Stimulated activated CD4-positive, alpha-beta T cell treated with anti-CD3 and anti-CD28 coated beads, Interleukin-4, amount 100 ng/mL, for 4 hours (primary cell): ENCODE measurements around the gene ABRACL.
"Not testable (repeated sequence)": the region's sequence is repeated elsewhere in the genome, so short reads cannot be mapped to it uniquely, and the experiment has no call there.

Experiments used
- DNase-seq, 2 experiments: peaks; one replicate each; pipeline ENCODE4 v3.0.0-alpha.2; 2020

The ABRACL gene

DNA sequence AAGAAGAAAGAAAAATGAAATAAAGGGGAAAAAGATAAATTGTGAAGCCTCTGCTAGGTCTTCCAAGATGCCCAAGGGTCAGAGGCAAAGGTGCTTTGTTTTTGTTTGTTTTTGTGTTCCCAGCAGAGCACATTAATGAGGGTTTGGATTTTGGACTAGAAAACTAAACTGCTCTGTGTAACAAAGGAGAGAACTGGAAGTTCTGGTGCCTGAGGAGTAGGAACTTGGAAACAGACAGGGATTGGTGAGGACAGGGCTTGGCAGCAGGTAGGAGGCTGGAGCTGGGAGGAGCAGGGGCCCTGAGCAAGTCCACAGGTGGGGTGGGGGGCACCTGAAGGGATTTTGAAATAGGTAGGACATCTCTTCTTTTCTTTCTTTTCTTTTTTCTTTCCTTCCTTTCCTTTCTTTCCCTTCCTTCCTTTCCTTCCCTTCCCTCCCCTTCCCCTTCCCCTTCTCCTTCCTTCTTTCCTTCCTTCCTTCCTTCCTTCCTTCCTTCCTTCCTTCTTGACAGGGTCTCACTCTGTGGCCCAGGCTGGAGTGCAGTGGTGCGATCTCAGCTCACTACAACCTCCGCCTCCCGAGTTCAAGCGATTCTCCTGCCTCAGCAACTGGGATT is 15.3 kb upstream of the ABRACL start:
- no peak for DNase-seq

DNA sequence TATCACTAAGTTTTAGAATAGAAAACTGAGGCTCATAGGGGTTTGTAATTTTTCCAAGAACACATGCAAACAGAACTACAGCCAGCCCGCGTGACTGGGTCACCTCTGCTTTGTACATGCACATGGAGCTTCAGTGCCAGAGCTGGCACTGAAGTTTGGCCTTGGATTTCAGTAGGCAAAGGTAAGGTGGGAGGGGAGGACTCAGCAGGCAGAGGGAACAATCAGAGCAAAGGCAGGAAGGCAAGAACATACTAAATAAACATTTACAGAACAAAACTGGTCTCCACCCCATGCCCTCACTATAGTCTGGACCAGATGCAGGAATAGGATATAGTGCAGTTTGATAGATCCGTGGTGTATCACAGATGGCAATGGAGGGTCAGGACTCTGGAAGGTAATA is 13.6 kb upstream of the ABRACL start:
- no peak for DNase-seq

DNA sequence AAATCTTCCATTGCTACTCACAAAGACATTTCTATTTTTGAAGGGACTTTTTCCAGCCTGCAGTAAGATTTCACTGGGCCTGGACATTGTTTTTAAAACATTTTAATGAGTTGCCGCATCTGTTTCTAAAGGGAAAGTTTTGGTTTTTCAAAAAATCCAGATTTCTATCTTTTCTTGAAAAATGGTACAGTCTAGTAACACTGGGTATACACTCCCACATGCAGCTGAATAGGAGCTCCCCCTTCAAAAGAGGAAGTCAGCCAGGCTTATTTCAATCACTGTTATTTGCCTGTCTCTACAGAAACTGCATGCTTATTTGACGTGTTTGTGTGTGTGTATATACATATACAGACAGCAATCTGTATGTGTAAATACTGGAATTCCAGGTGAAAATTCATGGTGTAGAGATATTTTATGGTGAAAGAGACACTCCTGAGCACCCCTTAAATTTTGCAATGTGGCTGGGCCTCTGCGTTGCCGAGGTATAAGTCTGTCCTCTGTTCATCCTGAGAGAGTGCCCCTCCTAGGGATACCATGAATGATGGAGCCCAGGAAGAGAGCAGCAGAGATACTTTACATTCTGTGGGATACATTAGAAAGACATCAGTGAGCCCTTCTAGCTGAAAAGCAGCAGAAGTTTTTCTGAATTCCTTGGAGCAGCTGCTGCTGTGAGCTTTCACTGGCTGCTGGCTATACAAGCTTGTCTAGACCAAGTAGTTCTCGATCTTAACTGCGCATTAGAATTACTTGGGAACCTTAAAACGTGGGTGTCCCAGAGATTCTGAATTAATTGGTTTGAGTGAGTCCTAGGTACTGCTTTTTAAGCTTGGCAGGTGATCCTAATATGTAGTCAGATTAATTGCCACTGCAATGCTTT is 12.0 kb upstream of the ABRACL start:
- DNase-seq = no peak

DNA sequence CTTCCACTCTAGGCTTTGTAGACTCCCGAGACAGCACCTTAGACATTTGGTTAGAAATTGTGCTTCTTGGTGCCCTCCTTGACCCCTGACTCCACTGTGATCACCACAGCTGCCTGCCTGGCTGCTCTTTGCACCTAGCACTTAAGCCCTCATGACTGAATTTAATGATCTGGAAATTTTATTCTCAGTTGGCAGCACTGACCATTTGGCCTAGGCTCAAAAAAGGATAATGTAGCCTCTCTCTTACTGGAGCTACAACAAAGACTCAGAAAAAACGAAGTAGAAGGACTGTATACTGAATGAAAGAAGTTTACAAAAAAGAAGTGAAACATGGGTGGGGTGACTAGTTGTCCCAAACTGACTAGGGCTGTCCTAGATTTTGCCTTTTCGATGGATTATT is 11.3 kb upstream of the ABRACL start:
- no peak for DNase-seq

DNA sequence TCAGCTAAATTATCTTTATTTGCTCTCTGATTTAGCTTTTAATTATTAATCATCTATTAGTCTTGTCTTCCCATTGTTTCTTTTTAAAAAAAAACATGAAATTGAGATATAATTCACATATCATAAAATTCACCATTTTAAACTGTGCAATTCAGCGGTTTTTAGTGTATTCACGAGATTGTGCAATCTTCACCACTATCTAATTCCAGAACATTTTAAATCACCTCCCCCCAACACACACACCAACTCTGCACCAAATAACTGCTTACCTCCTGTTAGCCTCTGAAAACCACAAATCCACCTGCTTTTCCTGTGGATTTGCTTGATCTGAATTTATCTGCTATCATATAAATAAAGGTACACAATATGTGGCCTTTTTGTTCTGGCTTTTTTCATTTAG is 8.8 kb upstream of the ABRACL start:
- no peak for DNase-seq

DNA sequence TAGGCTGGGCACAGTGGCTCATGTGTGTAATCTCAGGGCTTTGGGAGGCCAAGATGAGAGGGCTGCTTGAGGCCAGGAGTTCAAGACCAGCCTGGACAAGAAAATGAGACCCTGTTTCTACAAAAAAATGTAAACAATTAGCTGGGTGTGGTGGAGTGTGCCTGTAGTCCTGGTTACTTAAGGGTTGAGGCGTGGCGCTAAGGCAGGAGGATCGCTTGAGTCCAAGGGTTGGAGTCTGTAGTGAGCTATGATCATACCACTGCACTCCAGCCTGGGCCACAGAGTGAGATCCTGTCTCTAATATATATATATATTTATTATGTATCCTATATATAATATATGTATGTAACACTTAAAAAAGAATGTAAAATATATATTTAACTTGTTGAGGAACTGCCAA is 7.9 kb upstream of the ABRACL start:
- no peak for DNase-seq

DNA sequence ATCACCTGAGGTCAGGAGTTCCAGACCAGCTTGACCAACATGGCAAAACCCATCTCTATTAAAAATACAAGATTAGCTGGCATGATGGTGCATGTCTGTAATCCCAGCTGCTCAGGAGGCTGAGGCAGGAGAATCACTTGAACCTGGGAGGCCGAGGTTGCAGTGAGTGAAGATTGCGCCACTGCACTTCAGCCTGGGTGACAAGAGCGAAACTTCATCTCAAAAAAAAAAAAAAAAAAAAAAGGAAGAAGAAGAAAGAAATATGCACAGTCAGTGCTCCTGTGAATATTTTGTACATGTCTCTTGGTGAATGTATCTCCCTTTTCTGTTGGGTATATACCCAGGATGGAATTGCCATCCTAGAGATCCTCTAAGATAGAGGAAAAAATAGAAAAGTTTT is 3.1 kb upstream of the ABRACL start:
- DNase-seq = not testable (repeated sequence)

DNA sequence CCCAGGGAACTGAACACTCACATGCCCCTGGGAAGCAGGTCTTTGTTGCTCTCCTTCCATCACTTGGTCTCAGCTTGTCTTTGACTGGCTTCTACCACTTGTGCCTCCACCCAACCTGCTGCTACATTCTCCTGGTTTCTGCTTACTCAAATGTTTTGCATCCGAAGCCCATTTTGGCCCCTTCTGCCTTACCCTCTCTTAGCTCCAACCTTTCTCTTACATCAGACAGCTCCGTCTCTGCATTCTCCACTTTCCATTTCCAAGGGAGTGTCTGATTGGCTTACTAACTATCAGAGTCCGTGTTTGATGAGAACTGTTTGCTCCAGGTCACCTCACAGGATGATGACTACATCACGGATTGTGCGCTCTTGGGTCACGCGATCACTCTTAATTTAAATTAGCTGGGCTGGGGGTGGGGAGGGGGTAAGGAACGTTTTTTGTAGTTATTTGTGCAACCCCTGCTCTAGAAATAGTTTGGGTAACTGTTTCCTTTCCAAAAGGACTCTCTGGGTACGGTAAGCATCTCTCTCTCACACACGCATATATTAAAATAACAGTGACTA is 844 bp upstream of the ABRACL start:
- peak; percentile 25 to 39 for DNase-seq

DNA sequence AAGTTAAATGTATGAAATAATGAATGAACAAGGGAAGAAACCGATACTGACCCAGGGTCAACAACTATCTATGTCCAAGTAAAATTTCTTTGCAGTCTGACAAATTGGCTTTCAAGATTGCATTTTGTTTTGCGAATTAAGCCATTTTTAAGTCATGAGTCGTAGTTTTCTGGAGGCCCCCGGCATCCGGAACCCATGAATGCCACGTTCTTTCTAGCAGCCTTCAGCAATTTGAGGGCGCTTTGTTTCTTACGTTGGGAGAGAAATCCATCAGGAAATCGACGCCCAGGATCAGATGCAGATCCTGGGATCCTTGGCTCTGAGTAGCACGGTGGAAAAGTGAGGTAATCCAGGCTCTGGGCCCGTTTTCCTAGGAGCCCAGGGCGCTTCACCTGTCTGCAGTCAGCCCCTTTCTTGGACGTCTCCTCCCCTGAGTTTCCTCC is 309 bp upstream of the ABRACL start:
- no peak for DNase-seq

DNA sequence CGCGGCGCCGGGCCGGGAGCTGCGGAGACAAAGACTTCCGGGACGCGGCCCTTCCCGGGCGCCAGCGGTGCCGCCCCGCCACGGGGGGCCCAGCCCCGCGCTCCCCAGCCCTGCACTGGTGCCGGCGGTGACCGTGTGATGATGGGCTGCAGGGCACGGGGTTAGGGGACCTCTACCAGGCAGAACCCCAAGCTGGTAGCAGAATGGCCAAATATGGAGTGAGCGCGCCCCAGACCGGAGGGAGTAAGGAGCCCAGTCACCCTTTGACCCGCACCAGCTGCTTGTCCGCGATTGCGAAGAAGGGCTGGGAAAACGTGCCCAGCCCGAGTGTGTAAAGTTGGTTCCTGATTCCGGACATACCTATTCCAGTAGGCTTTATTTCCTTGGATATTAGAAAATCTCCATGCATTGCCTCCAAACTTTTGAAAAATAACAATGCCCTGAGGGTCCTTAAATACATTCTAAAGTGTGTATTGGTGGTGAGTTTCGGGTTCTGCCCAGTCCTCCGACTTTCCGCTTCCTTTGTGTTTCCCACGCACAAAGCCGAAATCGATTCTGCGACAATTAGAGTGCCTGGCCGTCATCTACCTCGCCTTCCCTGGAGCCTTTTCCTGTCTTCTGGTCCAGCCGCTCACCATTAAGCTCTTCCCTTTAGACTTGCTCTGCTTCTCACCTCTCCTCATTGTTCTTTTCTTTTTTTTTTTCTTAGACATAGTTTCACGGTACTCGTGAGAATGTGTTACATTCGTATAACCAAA is 1.1 kb downstream of the ABRACL start:
- DNase-seq = no peak

DNA sequence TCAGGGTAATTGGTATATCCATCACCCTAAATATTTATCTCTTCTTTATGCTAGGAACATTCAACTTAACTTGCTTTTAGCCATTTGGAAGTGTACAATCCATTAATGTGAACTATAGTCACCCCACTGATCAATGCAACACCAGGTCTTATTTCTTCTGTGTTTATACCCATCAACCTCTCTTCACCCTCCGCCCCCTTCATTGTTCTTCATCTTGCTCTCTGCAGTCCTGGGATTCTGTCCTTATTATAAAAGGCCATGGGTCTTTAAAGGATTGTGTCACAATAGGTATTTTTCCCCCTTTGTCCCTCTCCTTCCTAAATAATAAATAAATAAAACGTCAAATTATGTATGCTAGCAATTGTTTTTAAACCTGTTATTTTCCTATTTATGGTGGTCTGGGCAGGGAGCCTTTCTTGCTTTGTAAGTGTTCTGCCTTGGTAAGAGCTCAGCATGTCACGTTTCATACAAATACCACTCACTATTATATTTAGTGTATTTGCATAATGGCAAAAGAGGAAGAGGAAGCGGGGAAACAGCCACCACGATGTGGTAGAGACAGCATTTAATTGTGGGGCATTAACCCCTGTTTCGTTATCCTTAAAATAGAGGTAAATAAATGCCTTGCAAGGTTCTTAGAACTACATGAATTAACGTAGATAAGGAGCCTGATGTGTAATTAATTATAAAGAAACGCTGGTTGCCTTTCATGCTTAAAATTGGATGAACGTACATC is 1.9 kb downstream of the ABRACL start:
- DNase-seq = no peak

DNA sequence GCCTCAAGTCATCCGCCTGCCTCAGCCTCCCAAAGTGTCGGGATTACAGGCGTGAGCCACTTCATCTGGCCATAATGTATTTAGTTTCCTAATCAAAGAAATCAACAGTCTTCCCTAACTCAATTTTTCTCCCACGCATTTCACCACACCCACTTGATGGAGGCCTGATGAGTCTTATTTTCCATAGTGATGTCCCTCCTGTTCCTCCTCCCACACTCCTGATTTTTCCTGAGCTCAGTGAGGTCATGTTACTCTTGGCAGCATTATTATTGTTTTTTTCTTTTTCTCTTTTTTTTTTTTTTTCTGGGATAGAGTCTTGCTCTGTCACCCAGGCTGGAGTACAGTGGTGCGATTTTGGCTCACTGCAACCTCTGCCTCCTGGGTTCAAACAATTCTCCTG is 8.9 kb downstream of the ABRACL start:
- no peak for DNase-seq

DNA sequence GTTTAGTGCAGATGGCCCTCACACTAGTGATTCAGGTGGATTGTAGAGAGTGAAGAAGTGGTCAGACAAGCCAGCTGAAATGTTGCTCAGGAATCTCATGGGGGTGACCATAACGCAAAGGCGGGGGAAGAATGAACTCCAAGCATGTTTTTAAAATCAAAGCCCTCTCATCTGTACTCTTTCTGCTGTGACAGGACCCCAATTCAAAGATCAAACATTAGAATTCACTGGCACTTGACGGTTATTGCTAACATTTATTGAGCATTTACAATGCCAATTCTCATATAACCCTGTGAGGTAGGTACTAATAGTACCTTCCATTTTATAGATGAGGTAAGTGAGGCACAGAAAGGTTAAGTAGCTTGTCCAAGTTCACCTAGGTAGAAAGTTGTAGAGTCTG is 15.7 kb downstream of the ABRACL start:
- DNase-seq = no peak

DNA sequence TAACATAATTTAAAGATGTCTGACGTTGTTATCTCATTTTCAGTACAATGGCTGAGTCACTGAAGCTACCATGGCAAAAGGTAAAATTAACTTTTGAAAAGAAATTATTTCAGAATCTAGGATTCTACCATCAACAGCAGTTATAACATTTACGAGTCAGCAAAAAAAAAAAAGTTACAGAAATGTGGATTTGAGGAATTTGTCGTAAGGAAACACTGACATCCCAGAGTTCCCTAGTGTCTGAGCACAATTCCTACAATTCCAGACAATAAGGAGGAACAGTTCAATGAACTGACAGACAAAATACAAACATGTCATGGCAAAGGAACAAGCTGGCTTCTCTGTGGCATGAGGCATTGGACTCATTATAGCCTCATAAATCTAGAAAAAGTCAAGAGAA is 19.1 kb downstream of the ABRACL start:
- DNase-seq = no peak

DNA sequence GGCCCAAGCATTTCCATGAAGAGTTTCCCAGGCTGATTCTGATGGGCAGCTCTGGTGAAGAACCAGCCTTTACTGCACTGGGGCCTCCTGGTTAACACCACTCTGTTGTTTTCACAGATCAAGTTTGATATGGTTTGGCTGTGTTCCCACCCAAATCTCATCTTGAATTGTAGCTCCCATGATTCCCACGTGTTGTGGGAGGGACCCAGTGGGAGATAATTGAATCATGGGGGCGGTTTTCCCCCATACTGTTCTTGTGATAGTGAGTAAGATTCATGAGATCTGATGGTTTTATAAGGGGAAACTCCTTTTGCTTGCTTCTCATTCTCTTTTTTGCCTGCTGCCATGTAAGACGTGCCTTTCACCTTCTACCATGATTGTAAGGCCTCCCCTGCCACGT is 20.4 kb downstream of the ABRACL start:
- not testable (repeated sequence) for DNase-seq

DNA sequence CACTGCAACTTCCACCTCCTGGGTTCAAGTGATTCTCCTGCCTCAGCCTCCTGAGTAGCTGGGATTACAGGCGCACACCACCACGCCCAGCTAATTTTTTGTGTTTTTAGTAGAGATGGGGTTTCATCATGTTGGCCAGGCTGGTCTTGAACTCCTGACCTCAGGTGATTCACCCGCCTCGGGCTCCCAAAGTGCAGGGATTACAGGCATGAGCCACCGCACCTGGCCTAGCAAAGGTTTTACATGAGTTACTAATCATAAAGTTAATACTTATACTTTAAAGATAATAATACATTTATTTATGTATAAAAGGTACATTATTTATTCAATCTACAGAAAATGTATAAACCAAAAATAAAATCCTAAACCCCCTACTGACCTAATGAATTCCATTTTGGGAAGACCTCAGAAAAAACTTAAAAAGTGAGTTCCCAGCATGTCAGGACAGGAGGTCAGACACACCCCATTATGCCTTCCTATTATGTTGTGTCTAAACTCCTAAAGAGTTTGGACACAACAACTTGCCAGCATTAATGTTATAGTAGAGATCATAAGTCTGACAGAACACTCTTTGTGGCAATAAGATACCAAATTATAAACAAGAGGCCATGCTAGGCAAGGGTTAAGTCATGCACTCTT is 21.7 kb downstream of the ABRACL start:
- DNase-seq = not testable (repeated sequence)

DNA sequence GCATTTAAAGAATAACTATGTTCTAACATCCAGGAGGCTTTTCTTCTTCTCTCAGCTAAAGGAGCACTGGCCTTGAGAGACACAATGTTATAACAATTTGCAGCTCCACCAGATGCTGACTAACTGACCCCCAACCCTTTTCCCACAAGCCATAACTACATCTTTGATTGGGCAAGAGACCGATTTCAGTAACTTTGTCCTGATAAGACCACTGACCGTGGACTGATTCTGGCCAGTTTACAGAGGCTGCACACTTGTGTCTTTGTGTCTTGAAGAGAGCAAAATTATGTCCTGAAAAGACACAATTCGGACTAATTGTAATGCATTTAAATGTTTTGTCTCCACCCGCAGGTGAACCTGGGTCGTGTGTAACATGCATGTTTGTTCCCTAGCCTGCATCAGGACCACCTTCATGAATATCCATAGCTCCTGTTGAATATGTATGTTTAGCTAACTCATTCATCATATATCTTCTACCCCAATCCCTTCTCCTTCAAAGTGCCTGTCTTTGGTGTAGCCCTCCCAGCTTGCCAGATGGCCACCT is 22.3 kb downstream of the ABRACL start:
- DNase-seq = no peak

DNA sequence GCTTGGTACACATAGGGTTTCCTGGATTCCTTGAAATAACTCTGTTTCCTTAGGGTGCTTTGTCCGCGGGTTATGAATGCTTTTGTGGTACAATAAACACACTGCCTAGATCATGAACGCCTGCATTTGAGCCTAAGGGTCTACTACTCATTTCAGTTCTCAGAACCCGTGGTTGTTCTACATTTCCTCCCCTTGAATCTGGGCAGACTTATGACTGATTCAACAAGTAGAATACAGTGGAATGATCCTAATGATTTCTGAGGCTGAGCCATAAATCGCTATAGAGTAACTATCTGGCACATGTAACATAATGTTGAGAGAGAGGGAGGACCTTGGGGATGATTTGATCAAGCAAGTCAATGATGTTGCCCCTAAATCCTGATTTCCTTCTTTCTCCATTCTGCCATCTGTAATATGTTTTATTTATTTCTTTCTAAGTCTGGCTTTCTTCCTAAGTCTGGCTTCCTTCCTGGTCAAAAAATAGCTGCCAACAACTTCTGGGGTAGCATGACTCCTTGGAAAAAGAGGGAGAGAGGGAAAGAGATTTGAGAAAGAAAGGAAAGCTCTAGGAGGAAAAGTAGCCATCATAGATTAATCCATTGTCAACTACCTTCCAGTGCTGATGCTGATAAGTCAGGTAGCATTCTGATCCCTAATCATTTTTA is 23.0 kb downstream of the ABRACL start:
- no peak for DNase-seq

DNA sequence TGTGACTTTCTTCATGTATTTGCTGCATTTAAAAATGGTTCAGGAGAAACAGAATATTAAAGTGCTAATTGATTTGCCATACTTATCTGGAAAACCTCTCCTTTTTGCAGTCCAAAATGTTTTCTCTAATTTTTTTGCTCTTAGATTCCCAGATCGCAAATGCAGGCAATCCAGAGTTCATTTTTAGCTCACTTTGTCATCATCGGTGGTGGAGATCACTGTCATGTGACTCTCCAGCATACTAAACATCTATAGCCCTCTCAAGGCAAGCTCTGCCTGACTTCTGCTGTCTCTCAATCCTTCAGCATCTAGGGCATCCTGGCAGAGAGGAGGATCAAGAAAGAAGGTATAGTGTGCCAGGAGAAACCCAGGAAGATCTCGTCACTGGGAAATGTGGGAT is 24.8 kb downstream of the ABRACL start:
- no peak for DNase-seq

DNA sequence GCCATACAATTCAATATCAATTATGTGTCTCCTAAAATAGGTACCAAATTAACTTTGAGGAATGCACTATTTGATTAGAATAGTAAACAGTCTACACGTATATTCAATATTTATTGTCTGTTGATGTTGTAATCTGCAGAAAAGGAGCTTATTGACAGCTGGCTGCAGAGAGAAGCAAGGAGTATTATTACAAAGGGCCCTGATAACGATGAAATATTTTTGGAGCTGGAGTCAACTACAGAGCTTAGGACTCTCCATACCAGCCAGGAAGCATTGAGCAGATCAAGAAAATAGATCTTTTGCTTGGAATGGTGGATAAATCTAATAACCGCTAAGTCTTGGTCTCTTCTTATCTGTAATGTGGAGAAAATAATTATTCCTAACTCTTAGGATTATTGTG is 25.5 kb downstream of the ABRACL start:
- DNase-seq = no peak

DNA sequence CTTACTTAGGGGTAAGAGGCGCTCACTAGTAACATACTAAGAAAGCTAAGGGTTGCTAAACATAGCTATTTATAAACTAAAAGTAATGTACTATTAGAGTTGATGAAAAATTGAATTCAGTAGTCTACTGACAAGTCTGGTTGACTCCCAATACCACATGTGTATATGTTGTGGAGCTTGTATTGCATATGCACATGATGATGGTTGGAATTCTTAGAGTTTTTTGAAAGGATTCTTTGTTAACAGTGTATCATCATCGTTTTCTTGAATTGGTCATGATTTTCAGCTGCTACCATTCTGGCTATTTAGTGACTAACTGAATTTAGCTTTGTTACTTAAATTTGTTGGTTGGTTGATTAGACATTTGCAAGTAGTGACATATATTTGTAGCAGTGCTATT is 27.2 kb downstream of the ABRACL start:
- no peak for DNase-seq
